Neural progenitor cell (in vitro differentiated cells): ENCODE results near the gene RLN3. TPM values are rescaled to one million over a fixed set of nuclear protein-coding genes. Genes with fewer than 3 reads are reported as not detected.

Experiments
- DNase-seq: peaks from one replicate; pipeline ENCODE4 v3.0.0-alpha.2; 2016; ENCODE audit warnings: low spot score
- H2AFZ ChIP-seq: fragments of 200-600 bp; sonication (generic); replicated peaks from 2 replicates; pipeline ENCODE4 v1.6.1; 2016; ENCODE audit warnings: antibody characterized with exemption
- H3F3A ChIP-seq: fragments of 200-600 bp; sonication (generic); 2 replicates; pipeline ENCODE4 v1.6.1; 2016; ENCODE audit warnings: antibody characterized with exemption, low read depth
- H3K27ac ChIP-seq: fragments of 200-600 bp; sonication (generic); 2 replicates; pipeline ENCODE4 v1.5.1; 2016; ENCODE audit warnings: mild to moderate bottlenecking
- H3K27me3 ChIP-seq: fragments of 200-600 bp; sonication (generic); 2 replicates; pipeline ENCODE4 v1.6.1; 2016; ENCODE audit warnings: mild to moderate bottlenecking, moderate library complexity
- H3K36me3 ChIP-seq: fragments of 200-600 bp; sonication (generic); 2 replicates; pipeline ENCODE4 v1.5.1; 2016
- H3K4me1 ChIP-seq: fragments of 200-600 bp; sonication (generic); 2 replicates; pipeline ENCODE4 v1.6.1; 2016; ENCODE audit warnings: mixed run types
- H3K4me2 ChIP-seq: fragments of 200-600 bp; sonication (generic); 2 replicates; pipeline ENCODE4 v1.6.1; 2016
- H3K4me3 ChIP-seq: fragments of 200-600 bp; sonication (generic); 2 replicates; pipeline ENCODE4 v1.5.1; 2016
- H3K79me2 ChIP-seq: fragments of 200-600 bp; sonication (generic); 2 replicates; pipeline ENCODE4 v1.6.1; 2016; ENCODE audit warnings: low read depth
- H3K9ac ChIP-seq: fragments of 200-600 bp; sonication (generic); 2 replicates; pipeline ENCODE4 v1.6.1; 2016
- H3K9me3 ChIP-seq: fragments of 200-600 bp; sonication (generic); 2 replicates; pipeline ENCODE4 v1.5.1; 2016; ENCODE audit warnings: low read depth
- H4K20me1 ChIP-seq: fragments of 200-600 bp; sonication (generic); 2 replicates; pipeline ENCODE4 v1.6.1; 2016; ENCODE audit warnings: low read depth
- H3K27ac Mint-ChIP-seq: 3 replicates; pipeline ENCODE4 v1.8.0; 2021; ENCODE audit warnings: mixed read lengths
- H3K27me3 Mint-ChIP-seq: 2 replicates; pipeline ENCODE4 v1.8.0; 2022; ENCODE audit warnings: low read depth, mild to moderate bottlenecking, inconsistent platforms, moderate library complexity, mixed read lengths; ENCODE audit not compliant: insufficient read depth
- H3K36me3 Mint-ChIP-seq: 3 replicates; pipeline ENCODE4 v1.8.0; 2021; ENCODE audit warnings: mixed read lengths
- H3K4me1 Mint-ChIP-seq: 3 replicates; pipeline ENCODE4 v1.8.0; 2021; ENCODE audit warnings: mixed read lengths
- H3K4me3 Mint-ChIP-seq: 3 replicates; pipeline ENCODE4 v1.8.0; 2021; ENCODE audit warnings: mild to moderate bottlenecking, moderate library complexity, mixed read lengths
- H3K9me3 Mint-ChIP-seq: 3 replicates; pipeline ENCODE4 v1.8.0; 2020; ENCODE audit warnings: mixed read lengths
- CTCF ChIP-seq: fragments of 200-600 bp; sonication (generic); IDR thresholded peaks from 2 replicates; pipeline ENCODE4 v1.5.1; 2017; ENCODE audit warnings: antibody characterized with exemption, mild to moderate bottlenecking
- EZH2 ChIP-seq: fragments of 200-600 bp; sonication (generic); IDR thresholded peaks from 2 replicates; pipeline ENCODE4 v1.6.1; 2017; ENCODE audit warnings: antibody characterized with exemption, mild to moderate bottlenecking, moderate library complexity
- EZH2phosphoT487 ChIP-seq: fragments of 200-600 bp; sonication (generic); IDR thresholded peaks from 2 replicates; pipeline ENCODE4 v1.6.1; 2017; ENCODE audit warnings: antibody characterized with exemption
- total RNA-seq: library from RNA; depleted of rRNA; stranded (reverse); fragments of >200 nt; gene quantifications from 2 replicates; pipeline ENCODE4 v1.2.3, GENCODE V29; 2015; ENCODE audit warnings: low replicate concordance

Gene RLN3
- total RNA-seq, 1 donor from 2014 or later = not detected

GRCh38 chr19:13981467-13981866, 46.5 kb upstream of the RLN3 start:
- Histone ChIP-seq H3K4me2 (no peak overlapping the region), H3K4me3 (no peak overlapping the region), H3F3A (peaks cover 13% of the 10 kb centered on the region), H3K4me1 (peaks cover 28% of the 10 kb centered on the region), H3K36me3 (no peaks in the 10 kb centered on the region), H2AFZ (no peak overlapping the region), H3K9me3 (no peaks in the 10 kb centered on the region), H3K27me3 (peaks cover 6% of the 10 kb centered on the region), H4K20me1 (peaks cover 7% of the 10 kb centered on the region), H3K79me2 (no peaks in the 10 kb centered on the region), H3K9ac (no peak overlapping the region), H3K27ac (no peak overlapping the region)
- Mint-ChIP-seq H3K36me3 (peaks cover 2% of the 10 kb centered on the region), H3K4me1 (peaks cover 19% of the 10 kb centered on the region), H3K9me3 (no peaks in the 10 kb centered on the region), H3K4me3 (no peak overlapping the region), H3K27ac (no peak overlapping the region), H3K27me3 (peaks cover 8% of the 10 kb centered on the region)
- TF ChIP-seq EZH2 (no peak), EZH2phosphoT487 (no peak), CTCF (no peak)
- no peak for DNase-seq

- no peak overlapping the region for H3K4me2 ChIP-seq
- DNase-seq = no peak
- H4K20me1 ChIP-seq = peaks cover 7% of the 10 kb centered on the region
- H3K4me3 ChIP-seq = no peak overlapping the region
- no peak overlapping the region for H3K4me3 Mint-ChIP-seq
- H3K27me3 Mint-ChIP-seq = peaks cover 7% of the 10 kb centered on the region
- H3K9me3 ChIP-seq = no peaks in the 10 kb centered on the region
- no peak for TF ChIP-seq EZH2phosphoT487
- no peak for TF ChIP-seq CTCF
- TF ChIP-seq EZH2 = no peak
- H3K4me1 Mint-ChIP-seq = peaks cover 22% of the 10 kb centered on the region
- no peak overlapping the region for H2AFZ ChIP-seq
- H3K9me3 Mint-ChIP-seq = no peaks in the 10 kb centered on the region
- H3F3A ChIP-seq = peaks cover 13% of the 10 kb centered on the region
- no peaks in the 10 kb centered on the region for H3K79me2 ChIP-seq
- H3K36me3 ChIP-seq = no peaks in the 10 kb centered on the region
- H3K27ac ChIP-seq = no peak overlapping the region
- H3K9ac ChIP-seq = no peak overlapping the region
- H3K4me1 ChIP-seq = peaks cover 28% of the 10 kb centered on the region
- peaks cover 2% of the 10 kb centered on the region for H3K36me3 Mint-ChIP-seq
- peaks cover 6% of the 10 kb centered on the region for H3K27me3 ChIP-seq
- H3K27ac Mint-ChIP-seq = no peak overlapping the region
Observed at GRCh38 chr19:13981988-13982501, 45.9 kb upstream of the RLN3 start.

GRCh38 chr19:13982773-13983172, 45.2 kb upstream of the RLN3 start:
- Histone ChIP-seq H3K4me3 (no peak overlapping the region), H3K27ac (no peak overlapping the region), H3F3A (peaks cover 10% of the 10 kb centered on the region), H3K9me3 (no peaks in the 10 kb centered on the region), H3K4me1 (peaks cover 28% of the 10 kb centered on the region), H3K27me3 (peaks cover 6% of the 10 kb centered on the region), H3K79me2 (no peaks in the 10 kb centered on the region), H3K4me2 (no peak overlapping the region), H2AFZ (no peak overlapping the region), H3K9ac (no peak overlapping the region), H3K36me3 (no peaks in the 10 kb centered on the region), H4K20me1 (peaks cover 7% of the 10 kb centered on the region)
- no peaks in the 10 kb centered on the region for H3K9me3 Mint-ChIP-seq
- DNase-seq = no peak
- TF ChIP-seq EZH2phosphoT487 (no peak), CTCF (no peak), EZH2 (no peak)
- peaks cover 7% of the 10 kb centered on the region for H3K27me3 Mint-ChIP-seq
- H3K4me3 Mint-ChIP-seq = no peak overlapping the region
- H3K36me3 Mint-ChIP-seq = peaks cover 2% of the 10 kb centered on the region
- H3K4me1 Mint-ChIP-seq = peaks cover 23% of the 10 kb centered on the region
- H3K27ac Mint-ChIP-seq = no peak overlapping the region
